DMS 273 (cell line): ENCODE results near the gene AVPR2.

Experiments
- DNase-seq: peaks from one replicate; lab custom pipeline; 2025; ENCODE audit not compliant: unreplicated experiment; lab: John Stamatoyannopoulos, UW

AVPR2 gene

GRCh38 chrX:153930011-153930910 is 25.8 kb downstream of the AVPR2 start:
- DNase-seq, result no peak

GRCh38 chrX:153931151-153931550 is 26.7 kb downstream of the AVPR2 start:
- DNase-seq, result no peak

- no peak for DNase-seq
Measured at GRCh38 chrX:153931748-153932147, 27.3 kb downstream of the AVPR2 start.

GRCh38 chrX:153932220-153932915 is 27.9 kb downstream of the AVPR2 start:
- DNase-seq, result no peak

- DNase-seq, result no peak
Measured at GRCh38 chrX:153933748-153934147, 29.3 kb downstream of the AVPR2 start.

- DNase-seq, result no peak
Measured at GRCh38 chrX:153934148-153934761, 29.8 kb downstream of the AVPR2 start.

- peak; percentile 92 for DNase-seq
Measured at GRCh38 chrX:153934762-153935325, 30.4 kb downstream of the AVPR2 start, which contains the start of gene NAA10. TSS of gene NAA10 (minus strand) at chrX:153935037. CDS start at chrX:153934904, 133 bp downstream.

- DNase-seq, result no peak
Measured at GRCh38 chrX:153935326-153935851, 30.9 kb downstream of the AVPR2 start.

GRCh38 chrX:153937056-153937455 is 32.6 kb downstream of the AVPR2 start:
- DNase-seq, result no peak

GRCh38 chrX:153938226-153938786 is 33.8 kb downstream of the AVPR2 start:
- DNase-seq, result peak; percentile 47

GRCh38 chrX:153939573-153939972 is 35.1 kb downstream of the AVPR2 start:
- peak; percentile 49 for DNase-seq

GRCh38 chrX:153941336-153942252 is 37.1 kb downstream of the AVPR2 start:
- DNase-seq, result no peak

GRCh38 chrX:153944140-153944799 is 39.8 kb downstream of the AVPR2 start, which contains the start of gene RENBP:
TSS of gene RENBP (minus strand) at chrX:153944643. CDS start at chrX:153944610, 33 bp downstream.
- DNase-seq, result no peak

- no peak for DNase-seq
Measured at GRCh38 chrX:153944800-153945150, 40.3 kb downstream of the AVPR2 start.

GRCh38 chrX:153945956-153946943 is 41.8 kb downstream of the AVPR2 start:
- DNase-seq, result no peak

GRCh38 chrX:153947009-153947769 is 42.7 kb downstream of the AVPR2 start:
- DNase-seq, result peak; percentile 97

GRCh38 chrX:153948002-153948466 is 43.6 kb downstream of the AVPR2 start:
- no peak for DNase-seq
